ENCODE measurements around the gene NIFK.

The NIFK gene

DNA sequence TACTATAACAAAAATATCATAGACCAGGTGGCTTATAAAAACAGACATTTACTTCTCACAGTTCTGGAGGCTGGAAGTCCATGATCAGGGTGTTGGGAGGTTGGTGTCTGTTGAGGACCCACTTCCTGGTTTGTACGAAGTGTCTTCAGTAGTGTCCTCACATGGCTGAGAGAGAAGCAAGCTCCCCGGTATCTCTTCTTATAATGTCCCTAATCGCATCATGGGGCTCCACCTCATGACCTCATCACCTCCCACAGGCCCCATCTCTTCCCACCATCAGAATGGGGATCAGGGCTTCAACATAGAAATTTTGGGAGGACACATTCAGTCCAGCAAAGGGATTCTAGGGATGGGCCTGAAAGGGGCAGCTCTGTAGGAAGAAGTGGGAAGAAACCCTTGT, 4.8 kb upstream of the NIFK start:
- no peaks in the 10 kb centered on the region for H4K20me1 ChIP-seq (ENCODE audit: insufficient read depth, low read length)
- no peaks in the 10 kb centered on the region; the same call in 1 of the 2 replicates for H3K36me3 ChIP-seq (ENCODE audit: insufficient read depth, low read length)
- H2AFZ ChIP-seq (ENCODE audit: low read depth, low read length) = peak overlapping the region; percentile 5; the same call in 1 of the 2 replicates
- H3K27me3 ChIP-seq (ENCODE audit: insufficient read depth, low read length, poor library complexity) = no peaks in the 10 kb centered on the region
- H3K4me2 ChIP-seq (ENCODE audit: insufficient read depth, low read length) = no peak overlapping the region
- no peak overlapping the region for H3K27ac ChIP-seq (ENCODE audit: low read length)
- no peak overlapping the region for H3K4me3 ChIP-seq (ENCODE audit: low read depth in 1 of 2, low read length in 2 of 2)
- H3K79me2 ChIP-seq (ENCODE audit: insufficient read depth, low read length) = peaks cover 3% of the 10 kb centered on the region
- ATAC-seq (ENCODE audit: insufficient read depth, low read depth) (no peak), DNase-seq (no peak)
- TF ChIP-seq, protein P1, sequence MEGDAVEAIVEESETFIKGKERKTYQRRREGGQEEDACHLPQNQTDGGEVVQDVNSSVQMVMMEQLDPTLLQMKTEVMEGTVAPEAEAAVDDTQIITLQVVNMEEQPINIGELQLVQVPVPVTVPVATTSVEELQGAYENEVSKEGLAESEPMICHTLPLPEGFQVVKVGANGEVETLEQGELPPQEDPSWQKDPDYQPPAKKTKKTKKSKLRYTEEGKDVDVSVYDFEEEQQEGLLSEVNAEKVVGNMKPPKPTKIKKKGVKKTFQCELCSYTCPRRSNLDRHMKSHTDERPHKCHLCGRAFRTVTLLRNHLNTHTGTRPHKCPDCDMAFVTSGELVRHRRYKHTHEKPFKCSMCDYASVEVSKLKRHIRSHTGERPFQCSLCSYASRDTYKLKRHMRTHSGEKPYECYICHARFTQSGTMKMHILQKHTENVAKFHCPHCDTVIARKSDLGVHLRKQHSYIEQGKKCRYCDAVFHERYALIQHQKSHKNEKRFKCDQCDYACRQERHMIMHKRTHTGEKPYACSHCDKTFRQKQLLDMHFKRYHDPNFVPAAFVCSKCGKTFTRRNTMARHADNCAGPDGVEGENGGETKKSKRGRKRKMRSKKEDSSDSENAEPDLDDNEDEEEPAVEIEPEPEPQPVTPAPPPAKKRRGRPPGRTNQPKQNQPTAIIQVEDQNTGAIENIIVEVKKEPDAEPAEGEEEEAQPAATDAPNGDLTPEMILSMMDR (IDR thresholded peaks at IDR 0.05; ENCODE audit: borderline replicate concordance, extremely low read depth, low read length, poor library complexity, severe bottlenecking) = no peak
- no peak for TF ChIP-seq EZH2 (IDR thresholded peaks at IDR 0.05; ENCODE audit: borderline replicate concordance, low read depth, low read length, severe bottlenecking)
- peaks cover 9% of the 10 kb centered on the region for H3K4me1 ChIP-seq (ENCODE audit: insufficient read depth, low read length)
- H3K9ac ChIP-seq (ENCODE audit: low read depth, low read length) = no peak overlapping the region
- no peaks in the 10 kb centered on the region for H3K9me3 ChIP-seq (ENCODE audit: insufficient read depth, low read length, severe bottlenecking)

DNA sequence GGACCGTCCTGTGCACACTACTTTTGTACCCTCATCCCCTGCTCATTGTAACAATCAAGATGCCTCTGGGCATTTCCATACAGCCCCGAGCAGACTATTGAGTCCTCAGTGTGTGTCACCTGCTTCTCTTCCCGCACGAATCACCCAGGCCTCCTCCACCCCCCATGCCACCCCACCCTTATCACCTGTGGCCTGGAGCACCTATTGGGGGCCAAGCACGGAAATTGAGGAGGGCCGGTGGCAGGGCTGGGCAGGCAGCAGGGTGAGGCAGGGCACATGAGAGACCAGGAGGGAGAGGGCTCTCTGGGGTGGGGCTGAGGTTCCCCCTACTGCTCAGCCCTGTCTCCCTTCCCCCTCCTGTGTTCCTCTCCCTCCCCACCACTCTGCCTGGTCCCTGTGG, 4.3 kb upstream of the NIFK start:
- Histone ChIP-seq H4K20me1 (ENCODE audit: insufficient read depth, low read length) (peaks cover 2% of the 10 kb centered on the region; the same call in 1 of the 2 replicates), H3K9ac (ENCODE audit: low read depth, low read length) (no peak overlapping the region), H3K9me3 (ENCODE audit: insufficient read depth, low read length, severe bottlenecking) (no peaks in the 10 kb centered on the region), H3K4me1 (ENCODE audit: insufficient read depth, low read length) (peaks cover 9% of the 10 kb centered on the region), H2AFZ (ENCODE audit: low read depth, low read length) (no peak overlapping the region), H3K27me3 (ENCODE audit: insufficient read depth, low read length, poor library complexity) (no peaks in the 10 kb centered on the region), H3K4me2 (ENCODE audit: insufficient read depth, low read length) (no peak overlapping the region), H3K4me3 (ENCODE audit: low read depth in 1 of 2, low read length in 2 of 2) (no peak overlapping the region), H3K27ac (ENCODE audit: low read length) (no peak overlapping the region), H3K36me3 (ENCODE audit: insufficient read depth, low read length) (no peaks in the 10 kb centered on the region; the same call in 1 of the 2 replicates), H3K79me2 (ENCODE audit: insufficient read depth, low read length) (peaks cover 7% of the 10 kb centered on the region)
- DNase-seq = no peak
- ATAC-seq (ENCODE audit: insufficient read depth, low read depth) = no peak
- TF ChIP-seq, protein P1 (IDR thresholded peaks at IDR 0.05; ENCODE audit: borderline replicate concordance, extremely low read depth, low read length, poor library complexity, severe bottlenecking) = no peak
- TF ChIP-seq EZH2 (IDR thresholded peaks at IDR 0.05; ENCODE audit: borderline replicate concordance, low read depth, low read length, severe bottlenecking) = no peak

DNA sequence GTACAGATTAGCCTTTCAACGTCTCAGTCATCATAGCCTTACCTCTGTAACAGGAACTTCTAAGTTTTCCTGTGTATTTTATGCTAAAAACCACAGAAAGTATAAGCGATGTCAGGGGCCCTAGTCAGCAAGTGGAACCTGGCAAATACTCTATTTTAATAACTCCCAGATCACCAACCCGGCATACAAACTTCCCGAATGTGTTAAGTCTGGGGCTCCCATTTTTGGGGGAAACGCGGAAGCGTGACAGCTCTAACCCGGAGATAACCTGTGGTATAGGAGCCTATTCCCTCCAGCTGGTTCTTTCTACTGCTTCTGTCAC, 574 bp downstream of the NIFK start:
- H4K20me1 ChIP-seq (ENCODE audit: insufficient read depth, low read length) = peaks cover 22% of the 10 kb centered on the region; the same call in 1 of the 2 replicates
- peaks cover 25% of the 10 kb centered on the region for H3K4me1 ChIP-seq (ENCODE audit: insufficient read depth, low read length)
- H3K9ac ChIP-seq (ENCODE audit: low read depth, low read length) = peak overlapping the region; percentile 79
- H3K27ac ChIP-seq (ENCODE audit: low read length) = peak overlapping the region; percentile 77
- H3K9me3 ChIP-seq (ENCODE audit: insufficient read depth, low read length, severe bottlenecking) = no peaks in the 10 kb centered on the region
- DNase-seq (no peak), ATAC-seq (ENCODE audit: insufficient read depth, low read depth) (no peak)
- no peak for TF ChIP-seq EZH2 (IDR thresholded peaks at IDR 0.05; ENCODE audit: borderline replicate concordance, low read depth, low read length, severe bottlenecking)
- TF ChIP-seq, protein P1 (IDR thresholded peaks at IDR 0.05; ENCODE audit: borderline replicate concordance, extremely low read depth, low read length, poor library complexity, severe bottlenecking) = no peak
- H3K4me3 ChIP-seq (ENCODE audit: low read depth in 1 of 2, low read length in 2 of 2) = peak overlapping the region; percentile 88 to 99
- no peaks in the 10 kb centered on the region for H3K27me3 ChIP-seq (ENCODE audit: insufficient read depth, low read length, poor library complexity)
- H3K36me3 ChIP-seq (ENCODE audit: insufficient read depth, low read length) = peaks cover 45% of the 10 kb centered on the region
- H3K4me2 ChIP-seq (ENCODE audit: insufficient read depth, low read length) = peak overlapping the region; percentile 97
- H2AFZ ChIP-seq (ENCODE audit: low read depth, low read length) = peak overlapping the region; percentile 83
- peaks cover 46% of the 10 kb centered on the region for H3K79me2 ChIP-seq (ENCODE audit: insufficient read depth, low read length)
